Hippocampal formation (tissue), 2 donors: ENCODE measurements around the gene PSMD8.
"Not testable (repeated sequence)": the region's sequence is repeated elsewhere in the genome, so short reads cannot be mapped to it uniquely, and the experiment has no call there.

Experiments used
- DNase-seq, 2 donors: peaks; one replicate each; lab custom pipeline; 2025; lab: John Stamatoyannopoulos, UW

Gene PSMD8

GRCh38 chr19:38374332-38375097 is at the start of gene PSMD8:
PSMD8 (plus strand) TSS chr19:38374571; CDS start chr19:38374602, 31 bp downstream.
- DNase-seq: peak; percentile 99 to 100

GRCh38 chr19:38326591-38326990 is 47.8 kb upstream of the PSMD8 start:
- no peak for DNase-seq

- DNase-seq: no peak
Measured at GRCh38 chr19:38329651-38330050, 44.7 kb upstream of the PSMD8 start.

GRCh38 chr19:38331728-38332127 is 42.6 kb upstream of the PSMD8 start:
- no peak for DNase-seq

GRCh38 chr19:38333245-38333644 is 41.1 kb upstream of the PSMD8 start:
- DNase-seq: no peak

- peak; percentile 91 to 92 for DNase-seq
Measured at GRCh38 chr19:38335949-38336637, 38.3 kb upstream of the PSMD8 start.

DNA sequence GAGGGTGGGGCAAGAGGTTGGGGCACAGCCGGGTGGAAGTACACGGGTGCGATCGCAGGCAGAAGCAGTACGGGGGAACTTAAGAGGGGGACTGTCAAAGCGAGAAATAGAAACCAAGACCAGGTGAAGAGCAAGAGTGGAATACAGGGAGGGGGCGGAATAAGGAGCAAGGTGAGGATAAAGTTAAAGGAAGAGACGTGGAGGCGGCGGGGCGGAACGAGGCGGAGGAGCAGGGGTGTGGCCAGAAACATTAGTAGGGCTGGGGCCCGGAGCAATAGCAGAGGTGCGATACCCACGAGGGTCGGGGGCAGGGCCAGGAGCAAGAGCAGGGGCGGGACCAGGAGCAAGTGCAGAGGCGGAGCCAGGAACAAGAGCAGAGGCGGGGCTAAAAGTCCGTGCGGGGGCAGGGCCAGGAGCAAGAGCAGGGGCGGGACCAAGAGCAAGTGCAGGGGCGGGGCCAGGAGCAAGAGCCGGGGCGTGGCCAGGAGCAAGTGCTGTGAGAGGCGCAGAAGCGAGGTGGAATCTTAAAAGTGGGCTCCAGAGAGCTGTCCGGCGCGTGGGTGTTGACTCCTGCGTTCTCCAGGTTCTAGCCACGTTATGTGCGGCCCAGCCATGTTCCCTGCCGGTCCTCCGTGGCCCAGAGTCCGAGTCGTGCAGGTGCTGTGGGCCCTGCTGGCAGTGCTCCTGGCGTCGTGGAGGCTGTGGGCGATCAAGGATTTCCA is 37.6 kb upstream of the PSMD8 start:
- peak; percentile 79 to 84 for DNase-seq

- no peak for DNase-seq
Measured at GRCh38 chr19:38337360-38337653, 37.1 kb upstream of the PSMD8 start.

DNA sequence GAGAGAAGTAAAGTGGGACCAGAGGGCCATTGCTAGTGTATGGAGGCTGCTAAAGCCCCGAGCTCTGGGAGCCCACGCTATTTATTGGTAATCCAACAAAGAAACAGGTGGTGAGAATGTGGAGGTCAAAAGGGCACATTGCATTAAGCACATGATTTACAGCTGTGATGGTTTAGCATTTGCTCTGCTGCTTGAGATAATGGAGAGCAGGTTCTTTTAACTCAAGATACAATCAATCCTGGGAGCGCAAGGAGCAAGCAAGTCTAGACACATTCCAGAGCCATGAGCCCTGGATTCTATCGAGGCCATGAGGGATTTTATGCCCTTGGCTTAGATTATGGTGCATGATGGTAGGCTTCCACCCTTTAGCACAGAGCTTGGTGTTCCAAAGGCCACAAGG is 35.4 kb upstream of the PSMD8 start:
- DNase-seq: not testable (repeated sequence)

- DNase-seq: no peak
Measured at GRCh38 chr19:38340927-38341326, 33.4 kb upstream of the PSMD8 start.

GRCh38 chr19:38346837-38347236 is 27.5 kb upstream of the PSMD8 start:
- no peak for DNase-seq

DNA sequence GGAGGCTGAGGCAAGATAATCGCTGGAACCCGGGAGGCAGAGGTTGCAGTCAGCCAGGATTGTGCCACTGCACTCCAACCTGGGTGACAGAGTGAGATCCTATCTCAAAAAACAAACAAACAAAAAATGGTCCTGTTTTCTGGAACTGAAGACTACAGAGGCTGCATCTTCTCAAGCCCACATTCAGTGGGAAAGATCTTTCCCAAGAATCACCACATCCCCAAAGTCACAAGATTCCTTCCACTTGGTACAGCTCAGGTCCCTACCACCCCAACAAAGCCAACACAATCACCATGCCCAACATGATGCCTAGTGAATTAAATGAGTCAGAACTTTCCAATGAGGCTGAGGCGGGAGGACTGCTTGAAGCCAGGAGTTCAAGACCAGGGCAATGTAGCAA is 23.5 kb upstream of the PSMD8 start:
- no peak for DNase-seq

GRCh38 chr19:38351865-38352395 is 22.4 kb upstream of the PSMD8 start:
- no peak for DNase-seq

GRCh38 chr19:38352611-38353010 is 21.8 kb upstream of the PSMD8 start:
- no peak for DNase-seq

GRCh38 chr19:38355728-38356725 is 18.3 kb upstream of the PSMD8 start:
- no peak for DNase-seq

DNA sequence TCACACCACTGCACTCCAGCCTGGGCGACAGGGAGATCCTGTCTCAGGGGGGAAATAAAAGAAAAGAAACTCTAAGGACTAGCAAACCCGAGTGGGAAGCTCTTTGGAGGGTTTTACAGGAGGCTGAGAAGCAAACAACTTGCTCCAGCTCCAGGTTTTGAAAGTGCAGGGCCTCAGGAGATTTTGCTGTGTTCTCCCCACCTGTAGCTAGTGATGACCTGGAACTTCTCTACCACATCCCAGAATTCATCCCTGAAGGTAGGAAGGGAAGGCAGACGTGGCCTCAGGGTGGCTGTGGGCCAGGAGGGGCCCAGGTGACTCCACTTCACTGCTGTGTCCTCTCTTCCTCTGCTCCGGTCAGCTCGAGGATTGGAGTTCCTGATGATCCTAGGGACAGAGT is 16.3 kb upstream of the PSMD8 start:
- DNase-seq: no peak

DNA sequence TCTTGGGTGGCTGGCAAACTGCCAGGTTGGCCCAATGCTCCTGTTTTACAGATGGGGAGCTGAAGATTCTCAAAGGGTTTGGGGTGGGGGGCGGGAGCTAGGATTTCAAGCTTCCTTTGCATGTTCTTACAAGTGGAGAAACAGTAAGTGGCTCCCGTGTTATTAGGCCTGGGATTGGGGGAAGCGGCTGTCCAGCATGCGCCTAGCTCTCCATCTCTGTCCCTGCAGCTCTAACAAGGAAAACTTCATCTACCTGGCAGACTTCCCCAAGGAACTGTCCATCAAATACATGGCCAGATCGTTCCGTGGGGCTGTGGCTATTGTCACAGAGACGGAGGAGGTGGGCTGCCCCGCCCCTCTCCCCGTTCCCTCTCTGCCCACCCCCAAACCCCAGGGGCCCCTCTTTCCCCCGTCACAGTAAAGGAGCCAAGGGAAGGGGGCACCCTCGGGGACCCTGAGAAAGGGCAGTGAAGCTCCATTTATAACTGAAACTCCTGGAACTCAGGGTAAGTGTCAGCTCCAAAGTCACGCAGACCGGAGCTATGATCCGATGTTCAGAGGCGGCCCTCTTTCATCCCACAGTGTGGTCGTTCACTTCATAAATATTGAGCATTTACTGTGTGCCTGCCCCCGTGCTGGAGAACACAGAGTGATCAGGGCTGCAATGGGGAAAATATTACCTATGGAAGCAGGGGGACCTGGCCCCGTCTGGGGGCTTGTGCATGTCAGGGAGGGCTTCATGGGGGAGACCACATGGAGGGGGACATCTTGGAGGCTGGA is 14.9 kb upstream of the PSMD8 start:
- no peak for DNase-seq

DNA sequence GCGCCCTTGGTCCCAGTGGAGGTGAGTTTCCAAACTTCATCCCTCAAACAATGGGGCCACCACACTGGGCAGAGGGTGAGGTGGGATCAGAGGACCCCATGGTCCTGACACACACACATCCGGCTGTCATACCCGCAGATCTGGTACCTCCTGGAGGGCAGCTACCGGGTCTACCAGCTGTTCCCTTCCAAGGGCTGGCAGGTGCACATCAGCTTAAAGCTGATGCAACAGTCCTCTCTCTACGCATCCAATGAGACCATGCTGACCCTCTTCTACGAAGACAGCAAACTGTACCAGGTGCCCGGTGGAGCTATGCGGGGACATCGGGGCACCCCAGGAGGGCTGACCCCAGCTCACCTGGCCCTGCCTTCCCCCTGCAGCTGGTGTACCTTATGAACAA is 14.0 kb upstream of the PSMD8 start:
- no peak for DNase-seq

GRCh38 chr19:38360839-38361631 is 13.3 kb upstream of the PSMD8 start:
- DNase-seq: no peak

DNA sequence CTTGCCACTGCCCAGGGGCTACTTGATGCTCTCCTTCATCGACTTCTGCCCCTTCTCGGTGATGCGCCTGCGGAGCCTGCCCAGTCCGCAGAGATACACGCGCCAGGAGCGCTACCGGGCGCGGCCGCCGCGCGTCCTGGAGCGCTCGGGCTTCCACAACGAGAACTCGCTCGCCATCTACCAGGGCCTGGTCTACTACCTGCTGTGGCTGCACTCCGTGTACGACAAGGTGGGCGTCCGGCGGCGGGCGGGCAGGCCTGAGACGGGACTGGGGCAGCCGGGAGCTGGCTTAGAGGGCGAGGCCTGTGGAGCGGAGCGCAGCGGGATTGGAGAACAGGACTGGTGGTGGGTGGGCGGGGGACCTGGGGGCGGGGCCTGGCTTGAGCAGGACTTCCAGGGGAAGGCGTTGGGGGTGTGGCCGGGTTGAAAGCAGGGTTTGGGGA is 12.7 kb upstream of the PSMD8 start:
- peak in 1 of 2 donors; percentile 61 for DNase-seq
